ENCODE measurements around the gene SEMA3A.

DNA sequence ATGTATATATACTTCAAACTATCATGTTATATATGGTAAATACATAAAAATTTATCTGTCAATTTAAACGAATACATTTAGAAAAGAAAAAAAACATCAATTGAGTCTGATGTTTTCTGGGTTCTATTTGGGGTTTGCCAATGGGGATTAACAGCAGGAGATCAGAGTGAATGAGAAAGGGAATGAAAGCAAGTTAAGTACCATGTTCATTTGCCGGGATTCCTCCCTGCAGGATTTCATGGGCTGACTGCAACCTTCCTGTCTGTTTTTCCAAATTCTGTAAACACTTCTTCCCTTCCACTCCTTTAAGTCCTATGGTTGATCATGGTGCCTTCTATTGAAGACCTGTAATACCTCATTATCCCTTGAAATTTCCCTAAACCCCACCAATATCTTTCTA lies 33.9 kb upstream of the SEMA3A start:
- TF ChIP-seq CEBPB (IDR thresholded peaks at IDR 0.05; ENCODE audit: borderline replicate concordance, low read depth, low read length) (no peak), ZKSCAN5 (CRISPR knock-in tag; IDR thresholded peaks at IDR 0.05) (no peak), ASH2L (IDR thresholded peaks at IDR 0.05; ENCODE audit: insufficient read length, low read depth, low read length) (no peak)
